SU-DHL-6 (cell line): ENCODE measurements around the gene PHF20.
"Not testable (repeated sequence)": the region's sequence is repeated elsewhere in the genome, so short reads cannot be mapped to it uniquely, and the experiment has no call there.

Experiments
- H2AFZ ChIP-seq: fragments of 200-600 bp; sonication (generic); 2 replicates; pipeline ENCODE4 v1.6.1; 2014; ENCODE audit warnings: low read depth, mild to moderate bottlenecking, moderate library complexity, mixed read lengths, antibody characterized with exemption, low read length; ENCODE audit not compliant: severe bottlenecking
- H3F3A ChIP-seq: fragments of 200-600 bp; shearing (Covaris generic); 2 replicates; pipeline ENCODE4 v1.6.0; 2016; ENCODE audit warnings: antibody characterized with exemption, mild to moderate bottlenecking; ENCODE audit not compliant: insufficient read depth
- H3K27ac ChIP-seq: fragments of 200-600 bp; sonication (generic); 2 replicates; pipeline ENCODE4 v1.5.1; 2016; ENCODE audit warnings: low read depth, mild to moderate bottlenecking, low read length, moderate library complexity, mixed read lengths
- H3K27me3 ChIP-seq: fragments of 200-600 bp; sonication (generic), shearing (Covaris generic); 2 replicates; pipeline ENCODE4 v1.6.0; 2014; ENCODE audit warnings: mild to moderate bottlenecking, low read length
- H3K36me3 ChIP-seq: fragments of 200-600 bp; sonication (generic); 2 replicates; pipeline ENCODE4 v1.6.1; 2014; ENCODE audit warnings: mild to moderate bottlenecking, low read length, mixed read lengths
- H3K4me2 ChIP-seq: fragments of 300-600, 200-600 bp; shearing (Covaris generic), sonication (generic); 2 replicates; pipeline ENCODE4 v1.6.0; 2014; ENCODE audit warnings: low read length, low read depth, mild to moderate bottlenecking; ENCODE audit not compliant: poor library complexity, severe bottlenecking
- H3K4me3 ChIP-seq: fragments of 200-600 bp; sonication (generic); 2 replicates; pipeline ENCODE4 v1.5.1; 2014; ENCODE audit warnings: antibody characterized with exemption, low read length, mild to moderate bottlenecking, mixed read lengths; ENCODE audit not compliant: insufficient read depth, poor library complexity, severe bottlenecking
- H3K79me2 ChIP-seq: fragments of 200-600 bp; sonication (generic); 2 replicates; pipeline ENCODE4 v1.6.1; 2014; ENCODE audit warnings: mild to moderate bottlenecking, low read length, moderate library complexity; ENCODE audit not compliant: insufficient read depth
- H3K9ac ChIP-seq: fragments of 200-600 bp; sonication (generic); 2 replicates; pipeline ENCODE4 v1.7.0; 2014; ENCODE audit warnings: mild to moderate bottlenecking, low read length
- H3K9me2 ChIP-seq: fragments of 200-600 bp; sonication (generic); replicated peaks from 2 replicates; pipeline ENCODE4 v1.6.1; 2014; ENCODE audit warnings: low read length; ENCODE audit not compliant: insufficient read depth
- H3K9me3 ChIP-seq: fragments of 200-600 bp; sonication (generic); 2 replicates; pipeline ENCODE4 v1.6.1; 2014; ENCODE audit warnings: low read length, mixed read lengths; ENCODE audit not compliant: insufficient read depth
- H4K20me1 ChIP-seq: fragments of 200-600 bp; sonication (generic); 2 replicates; pipeline ENCODE4 v1.6.1; 2014; ENCODE audit warnings: low read depth, mild to moderate bottlenecking, antibody characterized with exemption, low read length, moderate library complexity, mixed read lengths
- CTCF ChIP-seq: fragments of 200-600 bp; sonication (generic); IDR thresholded peaks from one replicate; pipeline ENCODE4 v1.5.1; 2017; ENCODE audit warnings: antibody characterized with exemption, mild to moderate bottlenecking, low read length, moderate library complexity; ENCODE audit not compliant: insufficient read depth, poor library complexity, severe bottlenecking
- EZH2phosphoT487 ChIP-seq: fragments of 200-600 bp; sonication (generic), shearing (Covaris generic); conservative IDR thresholded peaks from 2 replicates; pipeline ENCODE4 v1.6.1; 2018; ENCODE audit warnings: mild to moderate bottlenecking, antibody characterized with exemption, low read length, moderate library complexity, mixed read lengths

PHF20 gene

DNA sequence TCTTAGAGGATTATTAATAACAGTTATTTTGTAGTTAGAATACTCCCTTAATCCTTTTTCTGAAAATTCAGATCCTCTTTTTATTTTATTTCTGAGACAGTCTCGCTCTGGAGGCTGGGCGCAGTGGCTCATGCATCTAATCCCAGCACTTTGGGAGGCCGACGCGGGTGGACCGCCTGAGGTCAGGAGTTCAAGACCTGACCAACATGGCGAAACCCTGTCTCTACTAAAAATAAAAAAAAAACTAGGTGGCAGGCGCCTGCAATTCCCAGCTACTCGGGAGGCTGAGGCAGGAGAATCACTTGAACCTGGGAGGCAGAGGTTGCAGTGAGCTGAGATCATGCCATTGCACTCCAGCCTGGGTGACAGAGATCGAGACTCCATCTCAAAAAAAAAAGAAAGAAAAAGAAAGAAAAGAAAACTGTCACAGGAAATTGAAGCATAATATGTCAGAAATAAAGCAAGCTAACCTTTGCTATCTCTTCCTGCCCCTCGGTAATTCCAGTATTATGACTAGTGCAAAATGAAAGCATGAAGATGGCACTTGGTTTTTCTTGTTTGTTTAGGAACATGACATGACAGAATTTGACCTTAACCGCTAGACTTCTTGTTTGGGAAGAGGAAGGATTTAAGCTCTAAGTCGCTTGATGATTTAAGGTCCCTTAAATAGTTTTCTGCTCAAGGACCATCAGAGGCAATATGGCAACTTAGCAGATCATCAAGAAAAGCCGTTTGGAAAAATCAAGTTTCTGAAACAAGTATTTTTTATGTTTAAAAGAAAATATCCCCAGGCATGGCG is 27.9 kb upstream of the PHF20 start:
- TF ChIP-seq EZH2phosphoT487 (no peak), CTCF (no peak)
- Histone ChIP-seq H2AFZ (peak overlapping the region; percentile 10), H3K36me3 (peaks cover 23% of the 10 kb centered on the region), H3K9me2 (no peaks in the 10 kb centered on the region), H3K79me2 (peaks cover 36% of the 10 kb centered on the region), H3K4me3 (peak overlapping the region; percentile 73), H4K20me1 (peaks cover 19% of the 10 kb centered on the region), H3K27me3 (no peaks in the 10 kb centered on the region), H3F3A (peaks cover 32% of the 10 kb centered on the region; the same call in 1 of the 2 replicates), H3K9me3 (no peaks in the 10 kb centered on the region), H3K4me2 (peak overlapping the region; percentile 84), H3K9ac (peak overlapping the region; percentile 86), H3K27ac (peak overlapping the region; percentile 82)

- not testable (repeated sequence) for H3K9me2 ChIP-seq, H3K4me3 ChIP-seq, H3K27ac ChIP-seq, H3K4me2 ChIP-seq, H3K27me3 ChIP-seq, H3K9ac ChIP-seq, H2AFZ ChIP-seq, H3K9me3 ChIP-seq
- Histone ChIP-seq H4K20me1 (peaks cover 13% of the 10 kb centered on the region), H3F3A (peaks cover 29% of the 10 kb centered on the region; the same call in 1 of the 2 replicates), H3K36me3 (peaks cover 17% of the 10 kb centered on the region), H3K79me2 (peaks cover 30% of the 10 kb centered on the region)
These were observed 27.3 kb upstream of the PHF20 start for GRCh38 chr20:35744492-35744841.

DNA sequence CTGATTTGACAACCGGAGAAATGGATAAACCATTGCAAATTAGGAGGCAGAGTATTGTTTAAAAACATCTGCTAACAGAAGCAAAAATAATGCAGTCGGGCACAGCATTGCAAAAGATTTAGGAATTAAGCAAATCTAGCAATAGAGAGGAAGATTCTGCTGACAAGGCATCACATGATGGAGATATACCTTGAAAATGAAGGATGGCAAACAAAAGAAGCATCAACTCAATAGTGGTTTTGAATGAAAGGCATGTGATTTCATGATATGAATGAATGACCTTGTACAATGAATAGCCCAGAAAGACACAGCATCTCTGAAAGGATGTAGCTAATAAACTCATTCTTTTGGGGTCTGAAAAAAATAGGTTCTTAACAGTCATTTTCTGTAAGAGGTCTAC is 21.2 kb upstream of the PHF20 start:
- H3K9me3 ChIP-seq = no peaks in the 10 kb centered on the region
- H3K36me3 ChIP-seq = no peaks in the 10 kb centered on the region
- no peak overlapping the region for H3K4me2 ChIP-seq
- no peak overlapping the region for H3K4me3 ChIP-seq
- no peaks in the 10 kb centered on the region for H3F3A ChIP-seq
- H2AFZ ChIP-seq = no peak overlapping the region
- TF ChIP-seq EZH2phosphoT487 = no peak
- no peak for TF ChIP-seq CTCF
- no peaks in the 10 kb centered on the region for H3K27me3 ChIP-seq
- H3K9ac ChIP-seq = no peak overlapping the region
- no peaks in the 10 kb centered on the region for H3K79me2 ChIP-seq
- H3K27ac ChIP-seq = no peak overlapping the region
- H4K20me1 ChIP-seq = no peaks in the 10 kb centered on the region
- H3K9me2 ChIP-seq = no peaks in the 10 kb centered on the region

DNA sequence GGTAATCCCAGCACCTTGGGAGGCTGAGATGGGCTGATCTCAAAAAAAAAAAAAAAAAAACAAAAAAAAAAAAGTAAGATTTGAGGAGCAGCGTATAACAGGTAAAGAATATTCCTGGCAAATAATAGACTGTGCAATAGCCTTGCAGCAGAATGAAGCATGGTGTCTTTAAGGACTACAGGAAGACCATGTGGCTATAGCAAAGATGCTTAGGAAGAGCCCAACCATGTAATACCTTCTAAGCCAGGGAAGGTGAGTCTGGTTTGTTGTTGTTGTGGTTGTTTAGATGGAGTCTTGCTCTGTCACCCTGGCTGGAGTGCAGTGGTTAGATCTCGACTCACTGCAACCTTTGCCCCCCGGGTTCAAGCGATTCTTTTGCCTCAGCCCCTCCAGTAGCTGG is 15.4 kb upstream of the PHF20 start:
- Histone ChIP-seq H3K36me3 (no peaks in the 10 kb centered on the region), H2AFZ (no peak overlapping the region), H4K20me1 (no peaks in the 10 kb centered on the region)

More for the DNA sequence above, 15.4 kb upstream of the PHF20 start:
- Histone ChIP-seq H3K9ac (no peak overlapping the region), H3K9me3 (no peaks in the 10 kb centered on the region), H3K4me2 (no peak overlapping the region), H3K9me2 (no peaks in the 10 kb centered on the region), H3K4me3 (no peak overlapping the region), H3K27ac (no peak overlapping the region), H3F3A (no peaks in the 10 kb centered on the region), H3K27me3 (no peaks in the 10 kb centered on the region), H3K79me2 (no peaks in the 10 kb centered on the region)
- TF ChIP-seq CTCF (no peak), EZH2phosphoT487 (no peak)
